IgD-negative memory B cell (primary cell): ENCODE results near the gene CCNJ. TPM values are rescaled to one million over a fixed set of nuclear protein-coding genes. Genes with fewer than 3 reads are reported as not detected.

ENCODE experiments used
- H3K27ac Mint-ChIP-seq, 3 donors: one replicate each; pipeline ENCODE4 v1.8.0; 2020 to 2022; ENCODE audit warnings: mild to moderate bottlenecking in 3 of 3, mixed read lengths in 3 of 3, moderate library complexity in 1 of 3
- H3K27me3 Mint-ChIP-seq: one replicate; pipeline ENCODE4 v1.8.0; 2021; ENCODE audit warnings: mixed read lengths
- H3K36me3 Mint-ChIP-seq: one replicate; pipeline ENCODE4 v1.8.0; 2020; ENCODE audit warnings: mild to moderate bottlenecking, mixed read lengths
- H3K4me1 Mint-ChIP-seq, 3 donors: one replicate each; pipeline ENCODE4 v1.8.0; 2020 to 2022; ENCODE audit warnings: mixed read lengths in 3 of 3, mild to moderate bottlenecking in 1 of 3
- H3K4me3 Mint-ChIP-seq, 4 donors: one replicate each; pipeline ENCODE4 v1.8.0; 2020 to 2022; ENCODE audit warnings: mild to moderate bottlenecking in 4 of 4, mixed read lengths in 4 of 4, moderate library complexity in 3 of 4
- H3K9me3 Mint-ChIP-seq, 3 donors: one replicate each; pipeline ENCODE4 v1.8.0; 2020 to 2021; ENCODE audit warnings: mixed read lengths in 3 of 3, mild to moderate bottlenecking in 1 of 3
- polyA plus RNA-seq: library from polyadenylated mRNA; unstranded; fragments of 300-500 nt; fragmentation: Illumina TruSeq; gene quantifications from one replicate; pipeline ENCODE4 v1.2.3, GENCODE V29; 2021

Gene CCNJ
- polyA plus RNA-seq, 1 donor from 2014 or later: 1.1 TPM

- Mint-ChIP-seq H3K4me3 (peak overlapping the region in 1 of 4 donors; percentile 34), H3K27me3 (no peaks in the 10 kb centered on the region), H3K9me3 (no peaks in the 10 kb centered on the region), H3K4me1 (peaks cover 0 to 1% (median 0%) of the 10 kb centered on the region in 3 donors), H3K27ac (no peak overlapping the region), H3K36me3 (peaks cover 17% of the 10 kb centered on the region)
Measured at GRCh38 chr10:96082748-96083147, 39.4 kb downstream of the CCNJ start.

GRCh38 chr10:96089116-96089515 is 45.7 kb downstream of the CCNJ start:
- Mint-ChIP-seq H3K27me3 (peaks cover 17% of the 10 kb centered on the region), H3K36me3 (peaks cover 5% of the 10 kb centered on the region), H3K9me3 (peaks cover 0 to 4% (median 3%) of the 10 kb centered on the region in 3 donors), H3K27ac (peak overlapping the region in 1 of 3 donors; percentile 99), H3K4me3 (peak overlapping the region in 3 of 4 donors; percentile 96 to 99 (median 98)), H3K4me1 (peaks cover 3 to 14% (median 7%) of the 10 kb centered on the region in 3 donors)

- peak overlapping the region; percentile 96 to 99 (median 97) for H3K4me3 Mint-ChIP-seq
- H3K27ac Mint-ChIP-seq: peak overlapping the region; percentile 99 to 100 (median 100)
- H3K9me3 Mint-ChIP-seq: peaks cover 0 to 5% (median 5%) of the 10 kb centered on the region in 3 donors
- H3K27me3 Mint-ChIP-seq: peaks cover 21% of the 10 kb centered on the region
- H3K4me1 Mint-ChIP-seq: peaks cover 3 to 14% (median 7%) of the 10 kb centered on the region in 3 donors
- peaks cover 2% of the 10 kb centered on the region for H3K36me3 Mint-ChIP-seq
Measured at GRCh38 chr10:96089670-96090462, 46.5 kb downstream of the CCNJ start.

GRCh38 chr10:96090463-96090800 is 47.0 kb downstream of the CCNJ start:
- Mint-ChIP-seq H3K4me1 (peaks cover 3 to 14% (median 7%) of the 10 kb centered on the region in 3 donors), H3K9me3 (peaks cover 0 to 5% (median 5%) of the 10 kb centered on the region in 3 donors), H3K36me3 (no peaks in the 10 kb centered on the region), H3K27ac (peak overlapping the region; percentile 99 to 100 (median 100)), H3K27me3 (peaks cover 27% of the 10 kb centered on the region), H3K4me3 (peak overlapping the region; percentile 96 to 99 (median 97))

- peaks cover 36% of the 10 kb centered on the region for H3K27me3 Mint-ChIP-seq
- peaks cover 0 to 8% (median 5%) of the 10 kb centered on the region in 3 donors for H3K9me3 Mint-ChIP-seq
- peak overlapping the region in 1 of 4 donors; percentile 96 for H3K4me3 Mint-ChIP-seq
- peak overlapping the region in 1 of 3 donors; percentile 33 for H3K27ac Mint-ChIP-seq
- no peaks in the 10 kb centered on the region for H3K36me3 Mint-ChIP-seq
- H3K4me1 Mint-ChIP-seq: peaks cover 3 to 14% (median 7%) of the 10 kb centered on the region in 3 donors
Measured at GRCh38 chr10:96092999-96093767, 49.8 kb downstream of the CCNJ start.

- Mint-ChIP-seq H3K4me3 (peak overlapping the region in 1 of 4 donors; percentile 6), H3K27ac (peak overlapping the region in 1 of 3 donors; percentile 33), H3K9me3 (peaks cover 0 to 8% (median 5%) of the 10 kb centered on the region in 3 donors), H3K36me3 (no peaks in the 10 kb centered on the region), H3K4me1 (peaks cover 3 to 14% (median 7%) of the 10 kb centered on the region in 3 donors), H3K27me3 (peaks cover 37% of the 10 kb centered on the region)
Measured at GRCh38 chr10:96093948-96094347, 50.6 kb downstream of the CCNJ start.

- H3K36me3 Mint-ChIP-seq: no peaks in the 10 kb centered on the region
- no peak overlapping the region for H3K27ac Mint-ChIP-seq
- H3K4me3 Mint-ChIP-seq: peak overlapping the region in 1 of 4 donors; percentile 8
- H3K4me1 Mint-ChIP-seq: no peaks in the 10 kb centered on the region
- peaks cover 0 to 8% (median 5%) of the 10 kb centered on the region in 3 donors for H3K9me3 Mint-ChIP-seq
- peaks cover 48% of the 10 kb centered on the region for H3K27me3 Mint-ChIP-seq
Measured at GRCh38 chr10:96096958-96097357, 53.6 kb downstream of the CCNJ start.

GRCh38 chr10:96097865-96098264 is 54.5 kb downstream of the CCNJ start:
- Mint-ChIP-seq H3K4me1 (no peaks in the 10 kb centered on the region), H3K27me3 (peaks cover 44% of the 10 kb centered on the region), H3K9me3 (peaks cover 0 to 6% (median 5%) of the 10 kb centered on the region in 3 donors), H3K4me3 (no peak overlapping the region), H3K36me3 (no peaks in the 10 kb centered on the region), H3K27ac (no peak overlapping the region)

GRCh38 chr10:96107623-96108038 is 64.2 kb downstream of the CCNJ start:
- H3K36me3 Mint-ChIP-seq: peaks cover 3% of the 10 kb centered on the region
- no peaks in the 10 kb centered on the region for H3K4me1 Mint-ChIP-seq
- peaks cover 7 to 18% (median 11%) of the 10 kb centered on the region in 3 donors for H3K9me3 Mint-ChIP-seq
- no peak overlapping the region for H3K27ac Mint-ChIP-seq
- peaks cover 58% of the 10 kb centered on the region for H3K27me3 Mint-ChIP-seq
- no peak overlapping the region for H3K4me3 Mint-ChIP-seq

Other genes starting within 250 kb of the CCNJ start
- 0.28 TPM for gene CC2D2B, start 135.6 kb upstream of the CCNJ start, polyA plus RNA-seq
- gene ZNF518A, start 86.7 kb downstream of the CCNJ start, polyA plus RNA-seq: 12.8 TPM
- gene BLNK, start 228.0 kb downstream of the CCNJ start, polyA plus RNA-seq: 217 TPM